Activated CD8-positive, alpha-beta T cell treated with anti-CD3 and anti-CD28 coated beads for 36 hours (primary cell): ENCODE results near the gene RGS4. TPM values are rescaled to one million over a fixed set of nuclear protein-coding genes. Genes with fewer than 3 reads are reported as not detected.
"Not testable (repeated sequence)": the region's sequence is repeated elsewhere in the genome, so short reads cannot be mapped to it uniquely, and the experiment has no call there.

Source experiments
- ATAC-seq: fragments of 200-7000 bp; cut with Tn5 transposase; one replicate; pipeline ENCODE4 v1.10.0; 2021; ENCODE audit warnings: mild to moderate bottlenecking, moderate library complexity
- CTCF ChIA-PET: fragments of 350-600 bp; sonication (Branson Sonifier 250); formaldehyde crosslinking; loops from one replicate; lab custom pipeline; 2021; ENCODE audit warnings: antibody characterized with exemption; lab: Charles Lee
- POLR2A ChIA-PET: fragments of 350-600 bp; sonication (Branson Sonifier 250); formaldehyde crosslinking; loops from one replicate; lab custom pipeline; 2021; ENCODE audit warnings: antibody characterized with exemption; lab: Charles Lee
- DNase-seq: peaks from one replicate; pipeline ENCODE4 v3.0.0-alpha.2; 2020
- H3K27ac Mint-ChIP-seq: one replicate; pipeline ENCODE4 v1.8.0; 2021; ENCODE audit warnings: mild to moderate bottlenecking, mixed read lengths
- H3K27me3 Mint-ChIP-seq: one replicate; pipeline ENCODE4 v1.8.0; 2021; ENCODE audit warnings: mixed read lengths
- H3K36me3 Mint-ChIP-seq: one replicate; pipeline ENCODE4 v1.8.0; 2021; ENCODE audit warnings: low read depth, mixed read lengths
- H3K4me1 Mint-ChIP-seq: one replicate; pipeline ENCODE4 v1.8.0; 2021; ENCODE audit warnings: low read depth, mixed read lengths
- H3K4me3 Mint-ChIP-seq: one replicate; pipeline ENCODE4 v1.8.0; 2021; ENCODE audit warnings: mild to moderate bottlenecking, moderate library complexity, mixed read lengths
- H3K9me3 Mint-ChIP-seq: one replicate; pipeline ENCODE4 v1.8.0; 2021; ENCODE audit warnings: mixed read lengths
- intact Hi-C: fragments of 100-400 bp; cut with micrococcal nuclease; formaldehyde crosslinking; loops from one replicate; pipeline ENCODE4 v1.10.0; 2022
- total RNA-seq, 2 experiments: library from RNA; stranded (reverse); gene quantifications; one replicate each; pipeline ENCODE4 v1.2.3, GENCODE V29; 2021
- TF ChIP-seq, protein P1 (sequence below): fragments of 200-600 bp; IDR thresholded peaks from one replicate; pipeline ENCODE4 v1.8.0; 2022; ENCODE audit warnings: antibody characterized with exemption, mild to moderate bottlenecking

Gene RGS4
- total RNA-seq, 2 experiments from 2014 or later: not detected

DNA sequence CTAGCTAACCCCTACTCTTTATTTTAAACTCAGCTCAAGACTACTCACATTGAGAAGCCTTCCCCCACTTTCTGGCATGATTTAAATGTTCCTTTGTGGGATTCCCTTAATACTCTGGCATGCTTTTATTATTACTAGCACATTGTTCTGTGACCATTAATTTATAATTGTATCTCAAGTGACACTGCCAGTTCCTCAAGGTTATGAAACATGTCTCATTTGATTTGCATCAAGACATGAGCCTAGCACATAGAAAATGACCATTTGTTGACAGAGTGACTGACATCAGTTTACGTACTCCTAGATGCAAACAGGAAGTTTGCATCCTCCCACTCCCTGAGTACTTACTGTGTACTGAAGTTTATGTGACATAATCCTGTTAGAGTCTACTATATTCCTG lies 15.2 kb downstream of the RGS4 start:
- no peaks in the 10 kb centered on the region for H3K36me3 Mint-ChIP-seq
- DNase-seq (no peak), ATAC-seq (no peak)
- peaks cover 3% of the 10 kb centered on the region for H3K27me3 Mint-ChIP-seq
- H3K4me3 Mint-ChIP-seq: no peak overlapping the region
- H3K27ac Mint-ChIP-seq: no peak overlapping the region
- intact Hi-C loops: no loop called here
- TF ChIP-seq, protein P1, sequence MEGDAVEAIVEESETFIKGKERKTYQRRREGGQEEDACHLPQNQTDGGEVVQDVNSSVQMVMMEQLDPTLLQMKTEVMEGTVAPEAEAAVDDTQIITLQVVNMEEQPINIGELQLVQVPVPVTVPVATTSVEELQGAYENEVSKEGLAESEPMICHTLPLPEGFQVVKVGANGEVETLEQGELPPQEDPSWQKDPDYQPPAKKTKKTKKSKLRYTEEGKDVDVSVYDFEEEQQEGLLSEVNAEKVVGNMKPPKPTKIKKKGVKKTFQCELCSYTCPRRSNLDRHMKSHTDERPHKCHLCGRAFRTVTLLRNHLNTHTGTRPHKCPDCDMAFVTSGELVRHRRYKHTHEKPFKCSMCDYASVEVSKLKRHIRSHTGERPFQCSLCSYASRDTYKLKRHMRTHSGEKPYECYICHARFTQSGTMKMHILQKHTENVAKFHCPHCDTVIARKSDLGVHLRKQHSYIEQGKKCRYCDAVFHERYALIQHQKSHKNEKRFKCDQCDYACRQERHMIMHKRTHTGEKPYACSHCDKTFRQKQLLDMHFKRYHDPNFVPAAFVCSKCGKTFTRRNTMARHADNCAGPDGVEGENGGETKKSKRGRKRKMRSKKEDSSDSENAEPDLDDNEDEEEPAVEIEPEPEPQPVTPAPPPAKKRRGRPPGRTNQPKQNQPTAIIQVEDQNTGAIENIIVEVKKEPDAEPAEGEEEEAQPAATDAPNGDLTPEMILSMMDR: no peak
- ChIA-PET POLR2A (no interaction called here), CTCF (no interaction called here)
- H3K4me1 Mint-ChIP-seq: no peaks in the 10 kb centered on the region
- no peaks in the 10 kb centered on the region for H3K9me3 Mint-ChIP-seq

DNA sequence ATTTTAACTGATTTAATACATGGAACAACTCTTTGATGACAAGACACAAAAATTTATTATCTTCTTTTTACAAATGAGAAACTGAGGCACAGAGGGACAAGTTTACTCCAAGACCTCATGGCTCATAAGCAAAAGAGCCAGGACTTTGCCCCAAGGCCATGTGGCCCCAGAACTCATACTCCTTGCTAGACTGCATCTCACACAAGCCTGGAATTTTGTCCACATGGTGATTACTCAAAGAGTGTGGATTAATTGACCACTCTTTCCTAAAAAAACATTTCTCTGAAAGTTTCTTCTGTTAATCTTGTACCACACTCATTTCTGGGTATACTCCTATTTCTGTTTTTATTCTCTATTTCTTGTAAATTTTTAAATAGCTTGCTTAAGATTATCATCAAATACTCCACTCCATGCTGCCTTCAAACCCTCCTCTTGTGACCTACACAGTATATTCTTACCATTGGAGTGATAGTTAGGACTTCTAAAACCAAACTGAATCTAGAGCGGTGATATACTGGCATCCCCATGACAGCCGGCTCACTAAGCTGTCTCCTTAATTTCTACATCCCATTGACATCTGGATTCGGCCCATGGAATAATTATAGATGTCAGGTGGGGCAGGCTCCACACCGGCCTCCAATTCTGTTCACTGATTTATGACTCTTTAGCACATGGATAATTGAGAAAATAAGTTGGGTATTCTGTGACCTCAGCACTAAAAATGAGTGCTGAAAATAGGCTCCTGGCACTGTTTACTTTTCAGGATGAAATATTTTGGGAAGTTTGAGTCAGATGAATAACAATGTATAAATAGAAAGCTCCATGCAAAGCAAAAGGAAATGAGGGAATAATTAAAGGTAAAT lies 16.1 kb downstream of the RGS4 start:
- Mint-ChIP-seq H3K9me3 (no peaks in the 10 kb centered on the region), H3K4me1 (no peaks in the 10 kb centered on the region), H3K36me3 (no peaks in the 10 kb centered on the region), H3K4me3 (no peak overlapping the region), H3K27ac (no peak overlapping the region), H3K27me3 (peaks cover 3% of the 10 kb centered on the region)
- ChIA-PET POLR2A (no interaction called here), CTCF (interaction anchor here (1.6 kb wide), 1 partner anchor 12 kb away, joined by 3 read pairs; no protein-coding TSS in a partner anchor)
- TF ChIP-seq, protein P1: no peak
- DNase-seq: no peak
- ATAC-seq: no peak
- intact Hi-C loops: no loop called here

DNA sequence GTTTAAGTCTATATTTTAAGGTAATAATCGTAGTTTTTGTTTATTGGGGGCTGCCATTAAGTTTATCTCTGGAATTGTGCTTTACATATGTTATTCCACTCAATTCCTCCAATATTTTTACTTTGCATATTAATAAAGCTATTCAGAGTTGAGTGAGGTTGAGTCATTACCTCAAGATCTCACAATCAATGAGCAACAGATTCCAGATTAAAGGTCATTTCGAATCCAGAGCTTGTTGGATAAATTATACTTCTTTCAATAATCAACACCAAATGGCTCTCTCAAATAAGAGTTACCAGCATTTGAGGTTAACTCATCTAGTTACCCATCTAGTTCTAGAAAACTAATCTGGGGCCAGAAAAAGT lies 16.7 kb downstream of the RGS4 start:
- Mint-ChIP-seq H3K9me3 (no peaks in the 10 kb centered on the region), H3K4me1 (no peaks in the 10 kb centered on the region), H3K27me3 (peaks cover 3% of the 10 kb centered on the region), H3K36me3 (no peaks in the 10 kb centered on the region), H3K27ac (no peak overlapping the region), H3K4me3 (no peak overlapping the region)
- intact Hi-C loops: no loop called here
- no peak for DNase-seq
- CTCF ChIA-PET: interaction anchor here (1.6 kb wide), 1 partner anchor 13 kb away, joined by 3 read pairs; no protein-coding TSS in a partner anchor
- ATAC-seq: no peak
- TF ChIP-seq, protein P1: no peak
- POLR2A ChIA-PET: no interaction called here

DNA sequence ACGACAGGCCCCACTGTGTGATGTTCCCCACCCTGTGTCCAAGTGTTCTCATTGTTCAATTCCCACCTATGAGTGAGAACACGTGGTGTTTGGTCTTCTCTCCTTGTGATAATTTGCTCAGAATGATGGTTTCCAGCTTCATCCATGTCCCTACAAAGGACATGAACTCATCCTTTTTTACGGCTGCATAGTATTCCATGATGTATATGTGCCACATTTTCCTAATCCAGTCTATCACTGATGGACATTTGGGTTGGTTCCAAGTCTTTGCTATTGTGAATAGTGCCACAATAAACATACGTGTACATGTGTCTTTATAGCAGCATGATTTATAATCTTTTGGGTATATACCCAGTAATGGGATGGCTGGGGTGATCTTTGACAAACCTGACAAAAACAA lies 20.0 kb downstream of the RGS4 start:
- H3K27me3 Mint-ChIP-seq, intact Hi-C loops, H3K4me3 Mint-ChIP-seq, H3K36me3 Mint-ChIP-seq, H3K27ac Mint-ChIP-seq, CTCF ChIA-PET, POLR2A ChIA-PET, DNase-seq, H3K9me3 Mint-ChIP-seq, ATAC-seq, H3K4me1 Mint-ChIP-seq: not testable (repeated sequence)

DNA sequence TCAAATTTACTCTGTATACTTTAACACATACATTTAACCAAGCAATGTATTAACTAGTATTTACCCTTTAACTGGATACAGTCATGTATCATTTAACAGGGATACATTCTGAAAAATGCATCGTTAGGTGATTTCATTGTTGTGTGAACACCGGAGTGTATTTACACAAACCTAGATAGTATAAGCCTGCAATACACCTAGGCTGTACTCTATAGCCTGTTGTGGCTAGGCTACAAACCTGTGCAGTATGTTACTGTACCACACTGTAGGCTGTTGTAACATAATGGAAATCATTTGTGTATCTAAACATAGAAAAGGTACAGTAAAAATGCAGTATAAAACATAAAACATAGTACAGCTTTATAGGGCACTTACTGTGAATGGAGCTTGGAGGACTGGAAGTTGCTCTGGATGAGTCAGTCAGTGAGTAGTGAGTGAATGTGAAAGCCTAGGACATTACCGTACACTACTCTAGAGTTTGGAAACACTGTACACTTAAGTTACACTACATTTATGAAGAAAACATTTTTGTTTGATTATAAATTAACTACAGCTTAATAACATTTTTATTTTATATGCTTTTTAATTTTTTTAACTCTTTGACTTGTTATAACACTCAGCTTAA lies 21.3 kb downstream of the RGS4 start:
- no peak overlapping the region for H3K4me3 Mint-ChIP-seq
- POLR2A ChIA-PET: no interaction called here
- DNase-seq: no peak
- TF ChIP-seq, protein P1: no peak
- H3K27ac Mint-ChIP-seq: no peak overlapping the region
- no peaks in the 10 kb centered on the region for H3K9me3 Mint-ChIP-seq
- intact Hi-C loops: no loop called here
- H3K4me1 Mint-ChIP-seq: no peaks in the 10 kb centered on the region
- CTCF ChIA-PET: no interaction called here
- ATAC-seq: no peak
- no peaks in the 10 kb centered on the region for H3K36me3 Mint-ChIP-seq
- H3K27me3 Mint-ChIP-seq: peaks cover 3% of the 10 kb centered on the region
